Adipocyte (in vitro differentiated cells): ENCODE results near the gene SAMD14.

Experiments
- DNase-seq: peaks from one replicate; pipeline ENCODE4 v3.0.0-alpha.2; 2015; ENCODE audit warnings: low read depth
- H3K27me3 ChIP-seq: replicated peaks from 2 replicates; pipeline ENCODE4 v1.7.0; 2013; ENCODE audit warnings: mild to moderate bottlenecking, low read length, moderate library complexity; ENCODE audit not compliant: control insufficient read depth, insufficient read depth
- H3K36me3 ChIP-seq: 2 replicates; pipeline ENCODE4 v1.7.0; 2013; ENCODE audit warnings: low read length, mild to moderate bottlenecking, moderate library complexity; ENCODE audit not compliant: control insufficient read depth, insufficient read depth, severe bottlenecking
- H3K4me1 ChIP-seq: 2 replicates; pipeline ENCODE4 v1.7.0; 2013; ENCODE audit warnings: mild to moderate bottlenecking, low read length, moderate library complexity; ENCODE audit not compliant: control insufficient read depth, insufficient read depth
- H3K4me3 ChIP-seq: 2 replicates; pipeline ENCODE4 v1.7.0; 2013; ENCODE audit warnings: mild to moderate bottlenecking, low read length, moderate library complexity
- H3K9ac ChIP-seq: 2 replicates; pipeline ENCODE4 v1.7.0; 2013; ENCODE audit warnings: mild to moderate bottlenecking, low read length, moderate library complexity
- H3K9me3 ChIP-seq: 2 replicates; pipeline ENCODE4 v1.7.0; 2013; ENCODE audit warnings: mild to moderate bottlenecking, low read length, moderate library complexity; ENCODE audit not compliant: control insufficient read depth

SAMD14 gene

DNA sequence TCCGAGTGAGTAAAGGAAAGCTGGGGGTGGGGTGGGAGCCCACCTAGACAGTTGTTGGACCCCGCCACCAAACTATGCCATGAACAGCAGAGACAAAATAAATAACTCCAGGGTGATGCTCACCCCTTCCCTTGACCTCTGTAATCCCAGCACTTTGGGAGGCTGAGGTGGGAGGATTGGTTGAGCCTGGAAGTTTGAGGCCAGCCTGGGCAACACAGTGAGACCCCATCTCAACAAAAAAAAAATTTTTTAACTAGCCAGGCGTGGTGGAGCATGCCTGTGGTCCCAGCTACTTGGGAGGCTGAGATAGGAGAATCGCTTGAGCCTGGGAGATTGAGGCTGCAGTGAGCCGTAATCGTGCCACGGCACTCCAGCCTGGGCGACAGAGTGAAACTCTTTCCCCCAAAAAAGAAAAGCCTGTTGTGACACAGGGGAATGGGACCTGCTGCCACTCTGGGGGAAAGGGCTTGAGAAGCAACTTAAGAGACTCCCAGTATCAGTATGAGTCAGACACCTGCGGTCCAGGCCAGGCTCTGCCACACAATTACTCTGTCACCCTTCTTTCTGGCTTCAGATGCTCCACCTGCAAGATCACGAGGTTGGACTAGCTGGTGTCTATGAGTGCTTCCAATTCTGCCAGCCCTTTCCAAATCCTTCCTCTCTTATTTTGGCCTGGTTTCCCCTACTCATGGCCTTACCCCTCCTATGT lies 40.9 kb upstream of the SAMD14 start:
- no peaks in the 10 kb centered on the region for H3K27me3 ChIP-seq
- DNase-seq, result no peak
- H3K36me3 ChIP-seq, result no peaks in the 10 kb centered on the region
- H3K4me3 ChIP-seq, result no peak overlapping the region
- no peaks in the 10 kb centered on the region for H3K9me3 ChIP-seq
- H3K9ac ChIP-seq, result no peak overlapping the region
- peaks cover 28% of the 10 kb centered on the region for H3K4me1 ChIP-seq

- Histone ChIP-seq H3K4me1 (peaks cover 24% of the 10 kb centered on the region), H3K4me3 (no peak overlapping the region), H3K36me3 (no peaks in the 10 kb centered on the region), H3K9ac (no peak overlapping the region), H3K27me3 (no peaks in the 10 kb centered on the region), H3K9me3 (no peaks in the 10 kb centered on the region)
- DNase-seq, result no peak
Measured at GRCh38 chr17:50169881-50170459, 40.0 kb upstream of the SAMD14 start.

DNA sequence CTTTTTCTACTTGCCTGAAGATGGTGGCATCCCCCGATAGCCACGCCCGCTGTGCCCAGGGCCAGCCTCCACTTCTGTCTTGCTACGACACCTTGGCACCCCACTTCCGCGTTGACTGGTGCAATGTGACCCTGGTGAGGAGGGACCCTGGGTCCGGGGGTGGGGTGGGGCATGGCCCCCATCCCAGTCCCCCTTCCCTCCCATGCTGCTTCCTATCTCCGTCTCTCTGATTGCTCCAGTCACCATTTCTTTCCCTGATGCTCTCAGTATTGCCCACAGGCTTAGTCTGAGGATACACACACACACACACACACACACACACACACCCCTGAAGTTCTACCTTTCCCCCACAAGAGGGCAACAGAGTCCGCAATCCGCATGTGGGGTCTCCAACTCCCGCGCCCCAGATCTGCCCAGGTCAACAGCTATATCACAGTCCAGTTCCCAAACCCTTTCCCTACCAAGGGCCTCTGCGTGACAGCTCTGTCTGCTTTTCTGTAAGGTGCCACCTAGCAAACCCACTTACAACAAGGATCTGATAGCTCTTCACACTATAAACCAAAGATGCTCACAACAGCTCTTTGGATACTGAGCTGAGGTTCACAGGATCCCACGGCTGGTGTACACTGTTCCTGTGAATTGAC lies 39.3 kb upstream of the SAMD14 start:
- Histone ChIP-seq H3K36me3 (no peaks in the 10 kb centered on the region), H3K9ac (peak overlapping the region; percentile 19), H3K4me3 (no peak overlapping the region), H3K4me1 (peaks cover 24% of the 10 kb centered on the region), H3K9me3 (no peaks in the 10 kb centered on the region), H3K27me3 (no peaks in the 10 kb centered on the region)
- peak; percentile 78 for DNase-seq

- Histone ChIP-seq H3K9ac (no peak overlapping the region), H3K36me3 (no peaks in the 10 kb centered on the region), H3K27me3 (no peaks in the 10 kb centered on the region), H3K4me3 (no peak overlapping the region), H3K4me1 (peaks cover 16% of the 10 kb centered on the region), H3K9me3 (no peaks in the 10 kb centered on the region)
- no peak for DNase-seq
Measured at GRCh38 chr17:50168319-50168718, 38.4 kb upstream of the SAMD14 start.

- Histone ChIP-seq H3K4me3 (no peak overlapping the region), H3K9ac (no peak overlapping the region), H3K9me3 (no peaks in the 10 kb centered on the region), H3K4me1 (peaks cover 7% of the 10 kb centered on the region), H3K36me3 (no peaks in the 10 kb centered on the region), H3K27me3 (no peaks in the 10 kb centered on the region)
- no peak for DNase-seq
Measured at GRCh38 chr17:50167371-50167770, 37.4 kb upstream of the SAMD14 start.

DNA sequence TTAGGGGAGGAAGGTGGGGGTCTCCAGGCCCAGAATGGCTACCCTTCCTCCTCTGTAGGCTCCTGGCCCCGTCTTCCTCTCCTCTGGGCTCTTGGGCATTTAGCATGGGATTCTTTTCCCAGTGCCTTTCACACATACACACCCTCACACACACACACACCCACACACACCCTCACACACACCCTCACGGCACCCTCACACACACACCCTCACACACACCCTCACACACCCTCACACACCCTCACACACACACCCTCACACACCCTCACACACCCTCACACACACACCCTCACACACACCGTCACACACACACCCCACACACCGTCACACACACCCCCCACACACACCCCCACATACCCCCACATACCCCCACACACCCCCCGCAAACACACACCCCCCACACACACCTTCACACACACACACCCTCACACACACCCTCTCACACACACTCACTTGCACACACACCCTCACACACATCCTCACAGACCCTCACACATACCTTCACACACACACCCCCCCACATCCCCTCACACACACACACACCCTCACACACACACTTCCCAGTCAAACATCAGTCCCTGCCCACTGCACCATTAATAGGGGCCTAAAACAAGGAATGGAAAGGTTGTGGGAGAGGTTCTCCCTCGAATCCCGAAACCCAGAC lies 36.7 kb upstream of the SAMD14 start:
- no peak for DNase-seq
- Histone ChIP-seq H3K36me3 (no peaks in the 10 kb centered on the region), H3K27me3 (no peaks in the 10 kb centered on the region), H3K9me3 (no peaks in the 10 kb centered on the region), H3K9ac (peak overlapping the region; percentile 57), H3K4me3 (no peak overlapping the region), H3K4me1 (peaks cover 8% of the 10 kb centered on the region)

- peaks cover 12% of the 10 kb centered on the region for H3K4me1 ChIP-seq
- H3K4me3 ChIP-seq, result no peak within 1 kb of the TSS
- H3K9me3 ChIP-seq, result no peaks in the 10 kb centered on the region
- DNase-seq, result no peak
- H3K36me3 ChIP-seq, result no peaks in the 10 kb centered on the region
- peak within 1 kb of the TSS; percentile 57 for H3K9ac ChIP-seq
- H3K27me3 ChIP-seq, result no peaks in the 10 kb centered on the region
Measured at GRCh38 chr17:50165867-50166517, 36.0 kb upstream of the SAMD14 start, which contains the start of gene SGCA. Gene SGCA, plus strand, starts transcription at chr17:50166005. Its CDS starts 36 bp downstream, at chr17:50166041.

DNA sequence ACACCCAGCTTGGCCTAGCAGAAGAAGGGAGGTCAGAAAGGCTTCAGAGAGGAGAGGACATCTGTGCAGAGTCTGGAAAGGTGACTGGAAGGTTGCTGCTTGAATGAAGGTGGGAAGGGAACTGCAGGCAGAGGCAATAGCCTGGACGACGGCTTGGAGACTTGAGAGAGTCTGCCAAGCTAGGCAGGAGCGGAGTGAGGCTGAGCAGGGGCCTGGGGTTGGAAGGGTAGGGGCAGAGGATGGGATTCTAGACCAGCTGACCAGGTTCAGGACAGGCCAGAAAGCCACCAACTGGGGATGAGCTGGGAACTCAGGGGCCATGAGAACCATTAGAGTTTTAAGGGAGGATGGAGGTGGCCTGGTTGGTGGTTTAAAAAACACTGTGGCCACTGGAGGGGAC lies 35.5 kb upstream of the SAMD14 start:
- no peak for DNase-seq
- Histone ChIP-seq H3K9me3 (no peaks in the 10 kb centered on the region), H3K9ac (no peak overlapping the region), H3K36me3 (no peaks in the 10 kb centered on the region), H3K27me3 (no peaks in the 10 kb centered on the region), H3K4me1 (peaks cover 15% of the 10 kb centered on the region), H3K4me3 (no peak overlapping the region)

DNA sequence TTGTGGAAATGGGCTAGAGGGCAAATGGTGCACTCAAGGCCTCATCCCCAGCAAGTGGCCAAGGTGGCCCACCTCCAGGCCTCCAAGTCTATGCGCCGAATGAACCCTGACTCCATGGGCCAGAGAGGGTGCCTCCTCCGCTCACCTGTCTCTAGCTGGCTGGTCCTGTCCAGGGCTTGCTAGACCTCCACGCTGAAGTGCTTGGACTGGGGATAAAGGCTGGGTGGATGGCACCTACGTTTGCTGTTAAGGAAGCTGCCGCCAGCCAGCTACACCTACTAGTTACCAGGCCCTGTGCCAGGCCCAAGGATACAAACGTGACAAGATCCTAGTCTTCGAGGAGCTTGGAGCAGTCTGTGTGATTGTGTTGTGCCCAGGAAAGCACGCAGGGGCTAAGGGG lies 35.1 kb upstream of the SAMD14 start:
- Histone ChIP-seq H3K9ac (no peak overlapping the region), H3K36me3 (no peaks in the 10 kb centered on the region), H3K4me1 (peaks cover 15% of the 10 kb centered on the region), H3K9me3 (no peaks in the 10 kb centered on the region), H3K4me3 (no peak overlapping the region), H3K27me3 (no peaks in the 10 kb centered on the region)
- DNase-seq, result no peak

- Histone ChIP-seq H3K4me3 (no peak overlapping the region), H3K9me3 (no peaks in the 10 kb centered on the region), H3K36me3 (no peaks in the 10 kb centered on the region), H3K27me3 (no peaks in the 10 kb centered on the region), H3K9ac (no peak overlapping the region), H3K4me1 (peaks cover 15% of the 10 kb centered on the region)
- DNase-seq, result no peak
Measured at GRCh38 chr17:50164697-50164988, 34.7 kb upstream of the SAMD14 start.
